Smooth muscle cell (in vitro differentiated cells): ENCODE data around the gene PAPPA. TPM values are rescaled to one million over a fixed set of nuclear protein-coding genes. Genes with fewer than 3 reads are reported as not detected.

Experiments used
- DNase-seq: peaks from one replicate; lab custom pipeline; 2025; ENCODE audit not compliant: unreplicated experiment; lab: John Stamatoyannopoulos, UW
- H2AFZ ChIP-seq: fragments of 200-600 bp; sonication (generic); 2 replicates; pipeline ENCODE4 v1.6.0; 2016; ENCODE audit warnings: antibody characterized with exemption, low read depth, mild to moderate bottlenecking
- H3F3A ChIP-seq: fragments of 200-600 bp; sonication (generic); 2 replicates; pipeline ENCODE4 v1.6.0; 2017; ENCODE audit warnings: antibody characterized with exemption, low read depth
- H3K27ac ChIP-seq: fragments of 200-600 bp; sonication (generic); 2 replicates; pipeline ENCODE4 v1.5.1; 2016; ENCODE audit warnings: low read depth, mild to moderate bottlenecking
- H3K27me3 ChIP-seq: fragments of 200-600 bp; sonication (generic); 2 replicates; pipeline ENCODE4 v1.6.1; 2016; ENCODE audit warnings: low read depth, mild to moderate bottlenecking
- H3K36me3 ChIP-seq: fragments of 200-600 bp; sonication (generic); 2 replicates; pipeline ENCODE4 v1.5.1; 2016; ENCODE audit warnings: low read depth
- H3K4me1 ChIP-seq: fragments of 200-600 bp; sonication (generic); 2 replicates; pipeline ENCODE4 v1.5.1; 2016; ENCODE audit warnings: low read depth
- H3K4me2 ChIP-seq: fragments of 200-600 bp; sonication (generic); 2 replicates; pipeline ENCODE4 v1.6.0; 2016; ENCODE audit warnings: mild to moderate bottlenecking
- H3K4me3 ChIP-seq: fragments of 200-600 bp; sonication (generic); 2 replicates; pipeline ENCODE4 v1.5.1; 2016; ENCODE audit warnings: mild to moderate bottlenecking
- H3K79me2 ChIP-seq: fragments of 200-600 bp; sonication (generic); 2 replicates; pipeline ENCODE4 v1.6.0; 2016; ENCODE audit warnings: low read depth, mild to moderate bottlenecking
- H3K9ac ChIP-seq: fragments of 200-600 bp; sonication (generic); 2 replicates; pipeline ENCODE4 v1.6.0; 2016; ENCODE audit warnings: low read depth
- H3K9me3 ChIP-seq: fragments of 200-600 bp; sonication (generic); replicated peaks from 2 replicates; pipeline ENCODE4 v1.5.1; 2016; ENCODE audit warnings: low read depth
- H4K20me1 ChIP-seq: fragments of 200-600 bp; sonication (generic); 2 replicates; pipeline ENCODE4 v1.6.0; 2016; ENCODE audit warnings: low read depth
- CTCF ChIP-seq: fragments of 200-600 bp; sonication (generic); IDR thresholded peaks from 2 replicates; pipeline ENCODE4 v1.5.1; 2017; ENCODE audit warnings: borderline replicate concordance, mild to moderate bottlenecking, antibody characterized with exemption; ENCODE audit not compliant: insufficient read depth, poor library complexity, severe bottlenecking
- WGBS: methylation state at CpG from one replicate; pipeline ENCODE4 v1.1.7; 2016; ENCODE audit warnings: low lambda C conversion rate; 5-methylcytosine and 5-hydroxymethylcytosine counted together
- polyA plus RNA-seq: library from polyadenylated mRNA; unstranded; fragments of >200 nt; fragmentation: Nextera tagmentation; extraction: Ambion mirVana; gene quantifications from 2 replicates; pipeline ENCODE4 v1.2.1, GENCODE V29; 2016
- total RNA-seq: library from RNA; depleted of rRNA; stranded (reverse); fragments of >200 nt; gene quantifications from 2 replicates; pipeline ENCODE4 v1.2.3, GENCODE V29; 2014

The PAPPA gene
- total and polyA plus RNA-seq, 2 experiments from 2014 or later: 27.7 to 114 TPM

GRCh38 chr9:116162241-116162781, 8.7 kb downstream of the PAPPA start:
- H3K27me3 ChIP-seq: no peaks in the 10 kb centered on the region
- H3K4me1 ChIP-seq: peaks cover 12% of the 10 kb centered on the region
- peaks cover 8% of the 10 kb centered on the region for H3F3A ChIP-seq
- no peak overlapping the region for H3K4me3 ChIP-seq
- H3K27ac ChIP-seq: peak overlapping the region; percentile 32
- no peak for DNase-seq
- H3K36me3 ChIP-seq: no peaks in the 10 kb centered on the region
- no peak overlapping the region for H2AFZ ChIP-seq
- H3K79me2 ChIP-seq: peaks cover 74% of the 10 kb centered on the region
- TF ChIP-seq CTCF: no peak
- WGBS: 75% methylated on average over 5 of the region's 5 CpGs
- no peaks in the 10 kb centered on the region for H3K9me3 ChIP-seq
- no peak overlapping the region for H3K9ac ChIP-seq
- peak overlapping the region; percentile 9 for H3K4me2 ChIP-seq
- peaks cover 68% of the 10 kb centered on the region for H4K20me1 ChIP-seq

- Histone ChIP-seq H3F3A (peaks cover 8% of the 10 kb centered on the region), H3K36me3 (no peaks in the 10 kb centered on the region), H4K20me1 (peaks cover 71% of the 10 kb centered on the region), H2AFZ (no peak overlapping the region), H3K4me3 (no peak overlapping the region), H3K79me2 (peaks cover 71% of the 10 kb centered on the region), H3K27me3 (no peaks in the 10 kb centered on the region), H3K4me1 (peaks cover under 1% of the 10 kb centered on the region), H3K27ac (no peak overlapping the region), H3K4me2 (no peak overlapping the region), H3K9ac (no peak overlapping the region), H3K9me3 (no peaks in the 10 kb centered on the region)
- DNase-seq: no peak
- peak; percentile 15 for TF ChIP-seq CTCF
- 88% methylated on average over 2 of the region's 2 CpGs for WGBS
These were observed 9.9 kb downstream of the PAPPA start for GRCh38 chr9:116163293-116164055.

- no peak for DNase-seq
- WGBS: 85% methylated on average over 2 of the region's 2 CpGs
- Histone ChIP-seq H3K9me3 (no peaks in the 10 kb centered on the region), H2AFZ (no peak overlapping the region), H3K27ac (peak overlapping the region; percentile 48), H3F3A (peaks cover 12% of the 10 kb centered on the region), H3K36me3 (no peaks in the 10 kb centered on the region), H3K4me3 (no peak overlapping the region), H3K9ac (no peak overlapping the region), H3K4me1 (no peaks in the 10 kb centered on the region), H3K79me2 (peaks cover 72% of the 10 kb centered on the region), H3K27me3 (no peaks in the 10 kb centered on the region), H4K20me1 (peaks cover 89% of the 10 kb centered on the region), H3K4me2 (no peak overlapping the region)
- TF ChIP-seq CTCF: no peak
These were observed 12.3 kb downstream of the PAPPA start for GRCh38 chr9:116165912-116166311.
